Neural progenitor cell (in vitro differentiated cells): Measurements from ENCODE around the gene CCDC91. TPM values are rescaled to one million over a fixed set of nuclear protein-coding genes. Genes with fewer than 3 reads are reported as not detected.

ENCODE experiments used
- DNase-seq: peaks from one replicate; pipeline ENCODE4 v3.0.0-alpha.2; 2016; ENCODE audit warnings: low spot score
- H2AFZ ChIP-seq: fragments of 200-600 bp; sonication (generic); replicated peaks from 2 replicates; pipeline ENCODE4 v1.6.1; 2016; ENCODE audit warnings: antibody characterized with exemption
- H3F3A ChIP-seq: fragments of 200-600 bp; sonication (generic); 2 replicates; pipeline ENCODE4 v1.6.1; 2016; ENCODE audit warnings: antibody characterized with exemption, low read depth
- H3K27ac ChIP-seq: fragments of 200-600 bp; sonication (generic); 2 replicates; pipeline ENCODE4 v1.5.1; 2016; ENCODE audit warnings: mild to moderate bottlenecking
- H3K27me3 ChIP-seq: fragments of 200-600 bp; sonication (generic); 2 replicates; pipeline ENCODE4 v1.6.1; 2016; ENCODE audit warnings: mild to moderate bottlenecking, moderate library complexity
- H3K36me3 ChIP-seq: fragments of 200-600 bp; sonication (generic); 2 replicates; pipeline ENCODE4 v1.5.1; 2016
- H3K4me1 ChIP-seq: fragments of 200-600 bp; sonication (generic); 2 replicates; pipeline ENCODE4 v1.6.1; 2016; ENCODE audit warnings: mixed run types
- H3K4me2 ChIP-seq: fragments of 200-600 bp; sonication (generic); 2 replicates; pipeline ENCODE4 v1.6.1; 2016
- H3K4me3 ChIP-seq: fragments of 200-600 bp; sonication (generic); 2 replicates; pipeline ENCODE4 v1.5.1; 2016
- H3K79me2 ChIP-seq: fragments of 200-600 bp; sonication (generic); 2 replicates; pipeline ENCODE4 v1.6.1; 2016; ENCODE audit warnings: low read depth
- H3K9ac ChIP-seq: fragments of 200-600 bp; sonication (generic); 2 replicates; pipeline ENCODE4 v1.6.1; 2016
- H3K9me3 ChIP-seq: fragments of 200-600 bp; sonication (generic); 2 replicates; pipeline ENCODE4 v1.5.1; 2016; ENCODE audit warnings: low read depth
- H4K20me1 ChIP-seq: fragments of 200-600 bp; sonication (generic); 2 replicates; pipeline ENCODE4 v1.6.1; 2016; ENCODE audit warnings: low read depth
- H3K27ac Mint-ChIP-seq: 3 replicates; pipeline ENCODE4 v1.8.0; 2021; ENCODE audit warnings: mixed read lengths
- H3K27me3 Mint-ChIP-seq: 2 replicates; pipeline ENCODE4 v1.8.0; 2022; ENCODE audit warnings: low read depth, mild to moderate bottlenecking, inconsistent platforms, moderate library complexity, mixed read lengths; ENCODE audit not compliant: insufficient read depth
- H3K36me3 Mint-ChIP-seq: 3 replicates; pipeline ENCODE4 v1.8.0; 2021; ENCODE audit warnings: mixed read lengths
- H3K4me1 Mint-ChIP-seq: 3 replicates; pipeline ENCODE4 v1.8.0; 2021; ENCODE audit warnings: mixed read lengths
- H3K4me3 Mint-ChIP-seq: 3 replicates; pipeline ENCODE4 v1.8.0; 2021; ENCODE audit warnings: mild to moderate bottlenecking, moderate library complexity, mixed read lengths
- H3K9me3 Mint-ChIP-seq: 3 replicates; pipeline ENCODE4 v1.8.0; 2020; ENCODE audit warnings: mixed read lengths
- CTCF ChIP-seq: fragments of 200-600 bp; sonication (generic); IDR thresholded peaks from 2 replicates; pipeline ENCODE4 v1.5.1; 2017; ENCODE audit warnings: antibody characterized with exemption, mild to moderate bottlenecking
- EZH2 ChIP-seq: fragments of 200-600 bp; sonication (generic); IDR thresholded peaks from 2 replicates; pipeline ENCODE4 v1.6.1; 2017; ENCODE audit warnings: antibody characterized with exemption, mild to moderate bottlenecking, moderate library complexity
- EZH2phosphoT487 ChIP-seq: fragments of 200-600 bp; sonication (generic); IDR thresholded peaks from 2 replicates; pipeline ENCODE4 v1.6.1; 2017; ENCODE audit warnings: antibody characterized with exemption
- total RNA-seq: library from RNA; depleted of rRNA; stranded (reverse); fragments of >200 nt; gene quantifications from 2 replicates; pipeline ENCODE4 v1.2.3, GENCODE V29; 2015; ENCODE audit warnings: low replicate concordance

The CCDC91 gene
- total RNA-seq, 1 donor from 2014 or later = 35.8 TPM

DNA sequence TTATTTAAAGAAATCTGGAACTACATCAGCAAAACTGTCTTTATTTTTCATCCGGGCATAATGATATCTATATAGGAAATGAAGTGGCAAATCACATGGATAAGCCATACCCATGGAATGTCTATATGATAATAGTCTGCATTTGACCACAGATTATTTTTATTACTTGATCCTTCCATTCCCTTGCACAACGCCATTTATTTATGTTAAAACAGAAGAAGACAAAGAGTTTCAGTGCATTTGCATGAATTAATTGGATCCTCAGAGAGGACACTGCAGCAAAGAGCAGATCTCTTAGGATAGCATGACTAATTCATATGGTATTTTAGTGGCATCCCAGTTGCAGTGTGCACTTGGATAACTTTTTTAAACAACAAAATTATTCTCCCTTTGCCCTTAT is 345.0 kb downstream of the CCDC91 start:
- Histone ChIP-seq H3K9me3 (no peaks in the 10 kb centered on the region), H3K4me1 (no peaks in the 10 kb centered on the region), H3K36me3 (no peaks in the 10 kb centered on the region), H2AFZ (no peak overlapping the region), H4K20me1 (no peaks in the 10 kb centered on the region), H3K27me3 (no peaks in the 10 kb centered on the region), H3K4me3 (no peak overlapping the region), H3K79me2 (no peaks in the 10 kb centered on the region), H3K9ac (no peak overlapping the region), H3K27ac (no peak overlapping the region), H3K4me2 (no peak overlapping the region), H3F3A (no peaks in the 10 kb centered on the region)
- H3K9me3 Mint-ChIP-seq = no peaks in the 10 kb centered on the region
- no peaks in the 10 kb centered on the region for H3K4me1 Mint-ChIP-seq
- no peak overlapping the region for H3K4me3 Mint-ChIP-seq
- no peak for DNase-seq
- H3K36me3 Mint-ChIP-seq = no peaks in the 10 kb centered on the region
- TF ChIP-seq EZH2phosphoT487 (no peak), EZH2 (no peak), CTCF (no peak)
- H3K27ac Mint-ChIP-seq = no peak overlapping the region
- no peaks in the 10 kb centered on the region for H3K27me3 Mint-ChIP-seq

DNA sequence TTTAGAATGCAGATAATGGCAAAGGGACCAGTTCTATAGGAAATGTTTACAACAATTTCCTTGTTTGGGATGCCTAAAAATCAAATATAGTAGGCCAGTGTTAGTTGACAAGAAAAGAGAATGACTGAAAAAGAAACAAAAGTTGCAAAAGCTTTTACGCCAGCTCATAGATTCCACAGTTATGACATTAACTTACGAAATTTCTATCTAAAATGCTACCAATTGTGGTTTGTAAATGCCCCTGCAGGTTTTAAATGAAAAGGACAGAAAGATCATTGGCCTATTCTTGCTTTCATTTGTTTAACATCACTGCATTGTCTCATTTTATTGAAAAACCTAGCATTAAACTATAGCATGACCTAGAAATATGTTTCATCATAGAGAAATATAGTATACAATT is 345.8 kb downstream of the CCDC91 start:
- no peak overlapping the region for H3K4me3 Mint-ChIP-seq
- H2AFZ ChIP-seq = no peak overlapping the region

DNA sequence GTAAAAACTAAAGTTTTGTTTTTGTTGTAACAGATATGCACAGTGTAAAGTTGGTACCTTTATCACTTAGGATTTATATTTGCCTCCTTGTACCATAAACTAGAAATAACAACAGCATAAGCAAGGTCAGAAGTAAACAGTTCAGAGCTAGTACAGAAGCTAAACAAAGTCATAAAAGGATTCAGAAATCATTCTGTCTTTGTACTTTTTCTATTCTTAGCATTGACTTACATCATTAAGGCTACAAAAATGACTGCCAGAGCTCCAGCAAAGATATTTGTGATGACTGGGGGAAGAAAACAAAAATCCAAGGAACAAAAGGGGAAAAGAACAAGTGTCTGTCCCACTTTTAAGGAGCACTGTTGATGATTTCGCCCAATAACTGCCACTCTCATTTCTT is 347.2 kb downstream of the CCDC91 start:
- Histone ChIP-seq H3K36me3 (no peaks in the 10 kb centered on the region), H3F3A (no peaks in the 10 kb centered on the region), H3K27me3 (no peaks in the 10 kb centered on the region), H3K9me3 (no peaks in the 10 kb centered on the region), H2AFZ (no peak overlapping the region), H3K27ac (no peak overlapping the region), H3K79me2 (no peaks in the 10 kb centered on the region), H4K20me1 (no peaks in the 10 kb centered on the region), H3K9ac (no peak overlapping the region), H3K4me3 (no peak overlapping the region), H3K4me2 (no peak overlapping the region), H3K4me1 (no peaks in the 10 kb centered on the region)
- Mint-ChIP-seq H3K27ac (no peak overlapping the region), H3K27me3 (no peaks in the 10 kb centered on the region), H3K4me1 (no peaks in the 10 kb centered on the region), H3K4me3 (no peak overlapping the region), H3K9me3 (no peaks in the 10 kb centered on the region), H3K36me3 (no peaks in the 10 kb centered on the region)
- no peak for TF ChIP-seq CTCF
- TF ChIP-seq EZH2phosphoT487 = no peak
- no peak for TF ChIP-seq EZH2
- DNase-seq = no peak

More for the DNA sequence above, 345.8 kb downstream of the CCDC91 start:
- Histone ChIP-seq H4K20me1 (no peaks in the 10 kb centered on the region), H3K9ac (no peak overlapping the region), H3K27me3 (no peaks in the 10 kb centered on the region), H3K4me1 (no peaks in the 10 kb centered on the region), H3K36me3 (no peaks in the 10 kb centered on the region), H3K79me2 (no peaks in the 10 kb centered on the region), H3K4me3 (no peak overlapping the region), H3K4me2 (no peak overlapping the region), H3K27ac (no peak overlapping the region), H3K9me3 (no peaks in the 10 kb centered on the region), H3F3A (no peaks in the 10 kb centered on the region)
- H3K36me3 Mint-ChIP-seq = no peaks in the 10 kb centered on the region
- H3K27me3 Mint-ChIP-seq = no peaks in the 10 kb centered on the region
- no peaks in the 10 kb centered on the region for H3K9me3 Mint-ChIP-seq
- no peaks in the 10 kb centered on the region for H3K4me1 Mint-ChIP-seq
- TF ChIP-seq CTCF (no peak), EZH2phosphoT487 (no peak), EZH2 (no peak)
- DNase-seq = no peak
- H3K27ac Mint-ChIP-seq = no peak overlapping the region
